VCaP (cell line): Measurements from ENCODE around the gene HACE1.
"Not testable (repeated sequence)": the region's sequence is repeated elsewhere in the genome, so short reads cannot be mapped to it uniquely, and the experiment has no call there.

Experiments used
- H3K27ac ChIP-seq: fragments of 450-650 bp; 2 replicates; pipeline ENCODE4 v1.5.1; 2017
- TF ChIP-seq, protein P1 (sequence below): fragments of 450-650 bp; conservative IDR thresholded peaks from 2 replicates; pipeline ENCODE4 v1.5.1; 2017; ENCODE audit warnings: mild to moderate bottlenecking, moderate library complexity

The HACE1 gene, protein sequence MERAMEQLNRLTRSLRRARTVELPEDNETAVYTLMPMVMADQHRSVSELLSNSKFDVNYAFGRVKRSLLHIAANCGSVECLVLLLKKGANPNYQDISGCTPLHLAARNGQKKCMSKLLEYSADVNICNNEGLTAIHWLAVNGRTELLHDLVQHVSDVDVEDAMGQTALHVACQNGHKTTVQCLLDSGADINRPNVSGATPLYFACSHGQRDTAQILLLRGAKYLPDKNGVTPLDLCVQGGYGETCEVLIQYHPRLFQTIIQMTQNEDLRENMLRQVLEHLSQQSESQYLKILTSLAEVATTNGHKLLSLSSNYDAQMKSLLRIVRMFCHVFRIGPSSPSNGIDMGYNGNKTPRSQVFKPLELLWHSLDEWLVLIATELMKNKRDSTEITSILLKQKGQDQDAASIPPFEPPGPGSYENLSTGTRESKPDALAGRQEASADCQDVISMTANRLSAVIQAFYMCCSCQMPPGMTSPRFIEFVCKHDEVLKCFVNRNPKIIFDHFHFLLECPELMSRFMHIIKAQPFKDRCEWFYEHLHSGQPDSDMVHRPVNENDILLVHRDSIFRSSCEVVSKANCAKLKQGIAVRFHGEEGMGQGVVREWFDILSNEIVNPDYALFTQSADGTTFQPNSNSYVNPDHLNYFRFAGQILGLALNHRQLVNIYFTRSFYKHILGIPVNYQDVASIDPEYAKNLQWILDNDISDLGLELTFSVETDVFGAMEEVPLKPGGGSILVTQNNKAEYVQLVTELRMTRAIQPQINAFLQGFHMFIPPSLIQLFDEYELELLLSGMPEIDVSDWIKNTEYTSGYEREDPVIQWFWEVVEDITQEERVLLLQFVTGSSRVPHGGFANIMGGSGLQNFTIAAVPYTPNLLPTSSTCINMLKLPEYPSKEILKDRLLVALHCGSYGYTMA

DNA sequence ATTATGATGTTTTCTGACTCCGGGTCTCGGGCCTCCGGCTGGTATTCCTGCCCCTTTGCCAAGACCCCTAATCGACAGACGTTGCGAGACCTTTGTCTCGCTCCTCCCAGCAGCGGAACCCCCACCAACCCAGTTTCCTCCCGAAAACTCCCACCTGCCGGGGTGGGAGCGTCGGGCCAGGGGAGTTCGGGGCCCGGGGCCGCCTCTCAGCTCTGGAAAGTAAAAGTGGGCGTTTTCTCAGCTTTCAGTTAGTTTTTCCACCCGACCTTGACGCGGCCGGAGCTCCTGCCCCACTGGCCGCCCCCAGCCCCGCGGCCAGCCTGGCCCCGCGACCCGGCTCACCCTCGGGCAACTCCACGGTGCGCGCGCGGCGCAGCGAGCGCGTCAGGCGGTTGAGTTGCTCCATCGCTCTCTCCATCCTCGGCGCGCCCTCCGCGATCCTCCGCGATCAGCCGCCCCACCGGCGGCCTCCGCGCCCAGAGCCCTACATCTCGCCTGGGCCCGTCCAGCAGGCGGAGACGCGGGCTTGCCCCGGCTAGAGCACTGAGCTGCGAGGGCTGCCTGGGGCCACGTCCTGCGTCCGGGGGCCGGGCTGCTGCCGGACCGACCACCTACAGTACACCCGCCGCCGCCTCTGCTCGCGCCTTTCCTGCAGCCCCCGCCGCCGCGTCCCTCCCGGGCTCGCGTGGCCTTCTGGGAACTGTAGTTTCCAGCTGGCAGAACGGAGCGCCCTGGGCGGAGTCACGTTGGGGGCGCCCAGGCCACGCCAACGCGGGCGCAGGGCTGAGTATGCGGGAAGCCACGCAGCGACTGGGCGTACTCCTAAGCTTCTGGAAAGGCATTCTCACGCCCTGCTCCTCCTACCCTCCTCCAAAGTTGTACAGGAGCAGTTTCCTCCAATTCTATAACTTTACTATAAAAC lies at the start of gene HACE1:
Gene HACE1 (minus strand): TSS at position 695 of the 922 bp plus-strand sequence. CDS start 277 bp downstream, at position 418.
- TF ChIP-seq, protein P1, sequence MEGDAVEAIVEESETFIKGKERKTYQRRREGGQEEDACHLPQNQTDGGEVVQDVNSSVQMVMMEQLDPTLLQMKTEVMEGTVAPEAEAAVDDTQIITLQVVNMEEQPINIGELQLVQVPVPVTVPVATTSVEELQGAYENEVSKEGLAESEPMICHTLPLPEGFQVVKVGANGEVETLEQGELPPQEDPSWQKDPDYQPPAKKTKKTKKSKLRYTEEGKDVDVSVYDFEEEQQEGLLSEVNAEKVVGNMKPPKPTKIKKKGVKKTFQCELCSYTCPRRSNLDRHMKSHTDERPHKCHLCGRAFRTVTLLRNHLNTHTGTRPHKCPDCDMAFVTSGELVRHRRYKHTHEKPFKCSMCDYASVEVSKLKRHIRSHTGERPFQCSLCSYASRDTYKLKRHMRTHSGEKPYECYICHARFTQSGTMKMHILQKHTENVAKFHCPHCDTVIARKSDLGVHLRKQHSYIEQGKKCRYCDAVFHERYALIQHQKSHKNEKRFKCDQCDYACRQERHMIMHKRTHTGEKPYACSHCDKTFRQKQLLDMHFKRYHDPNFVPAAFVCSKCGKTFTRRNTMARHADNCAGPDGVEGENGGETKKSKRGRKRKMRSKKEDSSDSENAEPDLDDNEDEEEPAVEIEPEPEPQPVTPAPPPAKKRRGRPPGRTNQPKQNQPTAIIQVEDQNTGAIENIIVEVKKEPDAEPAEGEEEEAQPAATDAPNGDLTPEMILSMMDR: peak; percentile 19
- H3K27ac ChIP-seq: peak within 1 kb of the TSS; percentile 73

DNA sequence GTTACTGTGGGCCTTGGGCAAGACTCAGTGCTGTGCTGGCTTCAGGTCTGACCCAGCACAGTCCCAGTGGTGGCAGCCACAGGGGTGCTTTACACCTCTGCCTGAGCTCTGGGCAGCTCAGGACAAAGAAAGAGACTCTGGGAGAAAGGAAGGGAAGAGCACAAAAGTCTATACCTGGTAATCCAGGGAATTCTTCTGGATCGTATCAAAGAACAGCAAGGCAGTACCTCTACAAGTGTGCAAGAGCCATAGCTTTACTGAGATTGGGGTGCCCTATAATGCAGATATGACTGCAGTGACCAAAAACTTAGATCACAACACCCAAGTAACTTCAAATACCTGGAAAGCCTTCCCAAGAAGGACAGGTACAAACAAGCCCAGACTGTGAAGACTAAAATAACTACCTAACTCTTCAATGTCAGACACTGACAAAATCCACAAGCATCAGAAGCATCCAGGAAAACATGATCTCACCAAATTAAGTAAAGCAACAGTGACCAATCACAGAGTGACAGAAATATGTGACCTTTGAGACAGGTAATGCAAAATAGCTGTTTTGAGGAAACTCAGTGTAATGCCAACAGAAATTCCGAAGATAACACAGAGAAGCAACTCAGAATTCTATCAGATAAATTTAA lies 49.3 kb upstream of the HACE1 start:
- TF ChIP-seq, protein P1: no peak
- no peak overlapping the region for H3K27ac ChIP-seq

DNA sequence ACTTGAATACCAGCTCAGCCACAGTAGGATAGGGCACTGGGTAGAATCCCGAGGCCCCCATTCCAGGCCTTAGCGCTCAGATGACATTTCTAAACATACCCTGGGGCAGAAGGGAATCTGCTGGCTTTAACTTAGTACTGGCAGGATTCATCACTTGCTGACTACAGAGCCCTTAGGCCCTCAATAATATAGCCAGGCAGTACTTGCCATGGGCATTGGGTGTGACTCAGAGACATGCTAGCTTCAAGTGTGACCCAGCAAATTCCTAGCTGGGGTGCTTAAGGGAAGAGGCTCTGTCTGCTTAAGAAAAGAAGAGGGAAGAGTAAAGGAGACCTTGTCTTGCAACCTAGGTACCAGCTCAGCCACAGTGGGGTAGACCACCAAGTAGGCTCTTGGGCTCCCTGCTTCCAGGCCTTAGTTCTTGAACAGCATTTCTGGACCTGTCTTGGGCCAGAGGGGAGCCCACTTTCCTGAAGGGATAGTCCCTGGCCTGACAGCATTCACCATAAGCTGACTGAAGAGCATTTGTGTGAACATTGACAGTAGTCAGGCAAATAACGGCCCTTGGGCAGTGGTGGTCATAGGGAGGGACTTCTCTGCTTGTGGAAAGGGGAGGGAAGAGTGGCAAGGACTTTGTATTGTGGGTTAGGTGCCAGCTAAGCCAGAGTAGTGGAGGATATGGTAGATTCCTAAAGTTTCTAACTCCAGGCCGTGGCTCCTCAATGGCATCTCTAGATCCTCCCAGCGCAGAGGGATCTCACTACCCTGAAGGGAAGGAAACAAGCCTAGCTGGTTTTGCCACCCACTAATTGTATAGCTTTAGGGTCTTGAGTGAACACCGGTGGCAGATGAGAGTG lies 48.5 kb upstream of the HACE1 start:
- no peak overlapping the region for H3K27ac ChIP-seq
- TF ChIP-seq, protein P1: no peak

DNA sequence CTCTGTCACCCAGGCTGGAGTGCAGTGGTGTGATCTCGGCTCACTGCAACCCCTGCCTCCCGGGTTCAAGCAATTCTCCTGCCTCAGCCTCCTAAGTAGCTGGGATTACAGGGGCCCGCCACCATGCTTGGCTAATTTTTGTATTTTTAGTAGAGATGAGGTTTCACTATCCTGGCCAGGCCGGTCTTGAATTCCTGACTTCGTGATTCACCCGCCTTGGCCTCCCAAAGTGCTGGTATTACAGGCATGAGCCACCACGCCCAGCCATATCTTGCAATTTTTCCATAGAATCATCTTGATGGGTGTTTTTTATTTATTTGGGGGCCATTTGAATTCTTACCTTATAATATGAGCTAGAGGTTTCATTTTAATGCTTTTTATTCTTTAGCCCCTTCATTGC lies 39.2 kb upstream of the HACE1 start:
- not testable (repeated sequence) for H3K27ac ChIP-seq

DNA sequence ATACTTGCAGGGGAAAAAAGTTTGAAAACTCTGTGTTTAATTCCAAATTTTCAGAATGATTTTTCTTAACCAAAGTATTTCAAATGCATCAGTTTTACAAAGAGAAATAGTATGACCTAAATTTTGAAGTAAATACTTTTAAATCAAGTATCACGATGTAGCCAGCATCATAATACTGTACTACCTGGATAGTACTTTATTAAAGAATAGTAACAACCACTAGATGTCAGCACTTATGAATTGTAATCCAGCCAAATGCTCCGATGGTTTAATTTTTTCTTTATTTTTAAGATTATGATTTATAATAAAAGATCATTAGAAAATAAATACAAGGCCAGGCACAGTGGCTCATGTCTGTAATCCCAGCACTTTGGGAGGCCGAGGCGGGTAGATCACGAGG lies 37.2 kb upstream of the HACE1 start:
- TF ChIP-seq, protein P1: peak; percentile 75
- H3K27ac ChIP-seq: no peak overlapping the region

DNA sequence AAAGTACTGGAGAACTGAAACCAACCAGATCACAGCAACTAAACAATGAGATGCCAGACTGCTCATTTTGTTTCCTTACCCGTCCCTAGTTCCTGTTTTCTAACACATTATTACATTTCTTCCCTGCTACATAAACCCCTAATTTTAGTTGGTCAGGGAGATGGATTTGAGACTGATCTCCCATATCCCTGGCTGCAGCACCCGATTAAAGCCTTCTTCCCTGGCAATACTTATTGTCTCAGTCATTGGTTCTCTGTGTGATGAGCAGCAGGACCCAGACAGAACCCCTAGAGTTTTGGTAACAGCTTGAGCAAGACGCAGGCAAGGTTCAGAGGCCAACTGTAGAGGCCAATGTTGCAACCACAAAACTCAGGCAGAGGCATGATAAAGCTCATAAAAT lies 28.3 kb upstream of the HACE1 start:
- TF ChIP-seq, protein P1: no peak

DNA sequence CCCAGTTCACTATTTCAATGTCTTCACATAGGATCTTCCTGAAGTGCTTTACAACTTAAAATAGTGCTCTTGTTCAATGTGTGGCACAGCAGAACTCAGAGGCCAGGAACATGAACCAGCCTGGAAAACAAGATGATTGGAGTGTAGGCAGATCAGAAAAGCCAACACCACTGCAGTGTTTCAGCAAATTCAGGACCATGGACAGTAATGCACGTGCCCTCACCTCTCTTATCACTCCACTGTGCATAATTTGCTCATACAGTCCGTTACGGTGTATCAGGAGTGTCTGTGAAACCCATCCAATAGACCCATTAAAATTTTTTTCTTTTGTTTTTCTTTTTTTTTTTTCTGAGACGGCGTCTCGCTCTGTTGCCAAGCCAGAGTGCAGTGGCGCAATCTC lies 27.6 kb upstream of the HACE1 start:
- TF ChIP-seq, protein P1: no peak
- no peak overlapping the region for H3K27ac ChIP-seq

More for the DNA sequence above, 28.3 kb upstream of the HACE1 start:
- no peak overlapping the region for H3K27ac ChIP-seq
